Body of pancreas (tissue), 4 donors: ENCODE results near the gene SEL1L3.

ENCODE experiments used
- POLR2A ChIP-seq, 3 donors: fragments of 450-650 bp; IDR thresholded peaks; one replicate each; pipeline ENCODE4 v1.6.1; 2016; ENCODE audit warnings: antibody characterized with exemption in 3 of 3, mild to moderate bottlenecking in 2 of 3
- TF ChIP-seq, protein P1 (sequence below), 7 experiments: fragments of 450-650 bp in 4 of 7; fragments of 200-600 bp in 3 of 7; sonication (generic) in 3 of 7; IDR thresholded peaks; one replicate each; pipeline ENCODE4 v1.5.1; 2016 to 2019; ENCODE audit warnings: antibody characterized with exemption in 7 of 7

DNA sequence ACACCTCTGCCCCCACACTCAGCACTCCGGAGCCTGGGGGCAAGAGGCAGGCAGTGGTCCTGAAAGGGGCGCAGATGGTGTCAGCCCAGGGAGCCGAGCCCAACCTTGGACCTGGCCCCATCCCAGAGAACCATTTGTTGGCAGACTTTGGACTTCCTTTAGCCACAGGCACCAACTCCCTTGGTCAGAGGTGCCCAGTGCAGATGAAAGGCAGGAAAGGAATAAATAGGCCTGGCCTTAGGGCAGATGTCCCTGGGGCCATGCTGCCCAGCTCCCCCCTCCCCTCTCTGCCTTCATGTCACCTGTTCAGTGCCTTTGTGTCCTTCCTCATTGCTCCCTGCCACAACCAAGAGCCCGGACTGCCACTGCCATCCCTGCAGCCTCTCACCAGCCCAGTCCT, 52.8 kb downstream of the SEL1L3 start:
- no peak for TF ChIP-seq POLR2A (IDR thresholded peaks at IDR 0.05)
- TF ChIP-seq, protein P1, sequence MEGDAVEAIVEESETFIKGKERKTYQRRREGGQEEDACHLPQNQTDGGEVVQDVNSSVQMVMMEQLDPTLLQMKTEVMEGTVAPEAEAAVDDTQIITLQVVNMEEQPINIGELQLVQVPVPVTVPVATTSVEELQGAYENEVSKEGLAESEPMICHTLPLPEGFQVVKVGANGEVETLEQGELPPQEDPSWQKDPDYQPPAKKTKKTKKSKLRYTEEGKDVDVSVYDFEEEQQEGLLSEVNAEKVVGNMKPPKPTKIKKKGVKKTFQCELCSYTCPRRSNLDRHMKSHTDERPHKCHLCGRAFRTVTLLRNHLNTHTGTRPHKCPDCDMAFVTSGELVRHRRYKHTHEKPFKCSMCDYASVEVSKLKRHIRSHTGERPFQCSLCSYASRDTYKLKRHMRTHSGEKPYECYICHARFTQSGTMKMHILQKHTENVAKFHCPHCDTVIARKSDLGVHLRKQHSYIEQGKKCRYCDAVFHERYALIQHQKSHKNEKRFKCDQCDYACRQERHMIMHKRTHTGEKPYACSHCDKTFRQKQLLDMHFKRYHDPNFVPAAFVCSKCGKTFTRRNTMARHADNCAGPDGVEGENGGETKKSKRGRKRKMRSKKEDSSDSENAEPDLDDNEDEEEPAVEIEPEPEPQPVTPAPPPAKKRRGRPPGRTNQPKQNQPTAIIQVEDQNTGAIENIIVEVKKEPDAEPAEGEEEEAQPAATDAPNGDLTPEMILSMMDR (IDR thresholded peaks at IDR 0.05), result no peak
